HCT116 (cell line): ENCODE measurements around the gene BBX. TPM values are rescaled to one million over a fixed set of nuclear protein-coding genes. Genes with fewer than 3 reads are reported as not detected.

Source experiments
- ATAC-seq: fragments of 200-7000 bp; cut with Tn5 transposase; 2 replicates; pipeline ENCODE4 v1.9.1; 2020; ENCODE audit warnings: mild to moderate bottlenecking, moderate library complexity
- BruUV-seq: library from RNA; stranded (reverse); fragments of 400-500 nt; replicated peaks from 2 replicates; lab custom pipeline; 2021; lab: Mats Ljungman, UMichigan
- CTCF ChIA-PET: fragments of 300-600 bp; sonication (Branson Sonifier 250); formaldehyde crosslinking; loops from one replicate; lab custom pipeline; 2021; ENCODE audit warnings: antibody characterized with exemption; lab: Charles Lee
- POLR2A ChIA-PET: fragments of 300-600, 350-600 bp; sonication (Branson Sonifier 250); formaldehyde crosslinking; loops from one replicate; lab custom pipeline; 2021; ENCODE audit warnings: antibody characterized with exemption; lab: Charles Lee
- RAD21 ChIA-PET, 2 experiments: fragments of 300-600 bp; sonication (Branson Sonifier 250); formaldehyde crosslinking; loops; one replicate each; lab custom pipeline; 2023; ENCODE audit warnings: low total read pairs in 2 of 2; ENCODE audit not compliant: uncharacterized antibody in 2 of 2, unreplicated experiment in 2 of 2, low non-redundant PET in 1 of 2; lab: Charles Lee
- DNase-seq: peaks from one replicate; pipeline ENCODE4 v3.0.0-alpha.2; 2010; ENCODE audit warnings: low read depth, low spot score
- H2AFZ ChIP-seq: fragments of 200-600 bp; shearing (Covaris generic), sonication (generic); 2 replicates; pipeline ENCODE4 v1.6.1; 2017; ENCODE audit warnings: low read depth, mixed run types, mixed read lengths, antibody characterized with exemption, low read length; ENCODE audit not compliant: poor library complexity, severe bottlenecking
- H3K27ac ChIP-seq: 2 replicates; pipeline ENCODE4 v1.5.1; 2012; ENCODE audit warnings: low read depth, low read length
- H3K27me3 ChIP-seq: fragments of 200-600 bp; sonication (generic); 2 replicates; pipeline ENCODE4 v1.6.1; 2016; ENCODE audit warnings: mixed run types, low read length, mixed read lengths; ENCODE audit not compliant: insufficient read depth
- H3K36me3 ChIP-seq, 2 experiments: fragments of 200-500 bp in 1 of 2; fragments of 200-600 bp in 1 of 2; sonication (Bioruptor generic) in 1 of 2; sonication (generic) in 1 of 2; 2 replicates each; pipeline versions ENCODE4 v1.5.1 to v1.6.1; 2014 to 2016; ENCODE audit warnings: low read length in 2 of 2, inconsistent platforms in 1 of 2, mixed read lengths in 1 of 2, mixed run types in 1 of 2; ENCODE audit not compliant: insufficient read depth in 2 of 2, control insufficient read depth in 1 of 2
- H3K4me1 ChIP-seq, 2 experiments: fragments of 200-600 bp in 1 of 2; sonication (generic) in 1 of 2; 2 replicates each; pipeline versions ENCODE4 v1.5.1 to v1.6.1; 2012 to 2017; ENCODE audit warnings: low read length in 2 of 2, inconsistent platforms in 1 of 2, mild to moderate bottlenecking in 1 of 2, mixed read lengths in 1 of 2, mixed run types in 1 of 2, moderate library complexity in 1 of 2; ENCODE audit not compliant: insufficient read depth in 2 of 2, control insufficient read depth in 1 of 2
- H3K4me2 ChIP-seq: fragments of 200-600 bp; sonication (generic); 2 replicates; pipeline ENCODE4 v1.6.1; 2017; ENCODE audit warnings: mixed run types, low read length, mixed read lengths
- H3K4me3 ChIP-seq, 2 experiments: fragments of 200-600 bp in 1 of 2; sonication (generic) in 1 of 2; replicated peaks in 1 of 2; 2 replicates each; pipeline ENCODE4 v1.5.1; 2011 to 2016; ENCODE audit warnings: low read length in 2 of 2, control low read depth in 1 of 2, low read depth in 1 of 2, mild to moderate bottlenecking in 1 of 2, mixed read lengths in 1 of 2, mixed run types in 1 of 2
- H3K79me2 ChIP-seq: fragments of 200-600 bp; sonication (generic); 2 replicates; pipeline ENCODE4 v1.6.1; 2017; ENCODE audit warnings: mild to moderate bottlenecking, mixed run types, low read length, moderate library complexity, mixed read lengths; ENCODE audit not compliant: insufficient read depth
- H3K9ac ChIP-seq: fragments of 200-600 bp; sonication (generic); 2 replicates; pipeline ENCODE4 v1.6.1; 2016; ENCODE audit warnings: low read length, mixed read lengths
- H3K9me2 ChIP-seq: fragments of 200-600 bp; sonication (generic), shearing (Covaris generic); 2 replicates; pipeline ENCODE4 v1.6.1; 2017; ENCODE audit warnings: mixed run types, mild to moderate bottlenecking, moderate library complexity; ENCODE audit not compliant: insufficient read depth
- H3K9me3 ChIP-seq, 2 experiments: fragments of 200-500 bp in 1 of 2; fragments of 200-600 bp in 1 of 2; sonication (Bioruptor generic) in 1 of 2; sonication (generic) in 1 of 2; 2 replicates each; pipeline ENCODE4 v1.6.1; 2014 to 2017; ENCODE audit warnings: low read length in 2 of 2, mixed read lengths in 2 of 2, inconsistent platforms in 1 of 2, low read depth in 1 of 2, mild to moderate bottlenecking in 1 of 2, mixed run types in 1 of 2, moderate library complexity in 1 of 2; ENCODE audit not compliant: control insufficient read depth in 1 of 2, insufficient read depth in 1 of 2
- H4K20me1 ChIP-seq: fragments of 200-600 bp; sonication (generic), shearing (Covaris generic); 2 replicates; pipeline ENCODE4 v1.6.1; 2017; ENCODE audit warnings: mixed run types, mild to moderate bottlenecking, moderate library complexity; ENCODE audit not compliant: insufficient read depth
- ATF3 ChIP-seq: IDR thresholded peaks from 2 replicates; pipeline ENCODE4 v1.6.1; 2012
- CBX3 ChIP-seq: IDR thresholded peaks from 2 replicates; pipeline ENCODE4 v1.6.1; 2012; ENCODE audit warnings: low read depth
- CTCF ChIP-seq, 3 experiments: fragments of 200-600 bp in 1 of 3; sonication (generic) in 1 of 3; IDR thresholded peaks in 2 of 3; conservative IDR thresholded peaks in 1 of 3; 2 replicates each; pipeline ENCODE4 v1.5.1; 2012 to 2017; ENCODE audit warnings: low read depth in 2 of 3, low read length in 2 of 3, antibody characterized with exemption in 1 of 3, borderline replicate concordance in 1 of 3, control low read depth in 1 of 3, mild to moderate bottlenecking in 1 of 3, mixed read lengths in 1 of 3, mixed run types in 1 of 3, moderate library complexity in 1 of 3; ENCODE audit not compliant: insufficient read depth in 1 of 3
- EGR1 ChIP-seq: IDR thresholded peaks from 2 replicates; pipeline ENCODE4 v1.6.1; 2012; ENCODE audit warnings: low read depth
- EZH2 ChIP-seq: fragments of 200-600 bp; sonication (generic); IDR thresholded peaks from 2 replicates; pipeline ENCODE4 v1.6.1; 2017; ENCODE audit warnings: antibody characterized with exemption, mixed run types
- JUND ChIP-seq: IDR thresholded peaks from 2 replicates; pipeline ENCODE4 v1.6.1; 2012
- POLR2A ChIP-seq: IDR thresholded peaks from 2 replicates; pipeline ENCODE4 v1.7.0; 2011; ENCODE audit warnings: borderline replicate concordance; ENCODE audit not compliant: insufficient read depth, insufficient read length; ENCODE audit errors: extremely low read depth
- POLR2AphosphoS5 ChIP-seq: IDR thresholded peaks from 2 replicates; pipeline ENCODE4 v1.6.1; 2011; ENCODE audit warnings: mild to moderate bottlenecking, low read depth, low read length, moderate library complexity
- RAD21 ChIP-seq: IDR thresholded peaks from 2 replicates; pipeline ENCODE4 v1.6.1; 2012; ENCODE audit warnings: low read depth, mild to moderate bottlenecking
- REST ChIP-seq: IDR thresholded peaks from 2 replicates; pipeline ENCODE4 v1.6.1; 2012; ENCODE audit warnings: low read depth
- ZBTB33 ChIP-seq: IDR thresholded peaks from 2 replicates; pipeline ENCODE4 v1.6.1; 2011; ENCODE audit warnings: mild to moderate bottlenecking, low read length, moderate library complexity; ENCODE audit not compliant: insufficient replicate concordance; ENCODE audit errors: extremely low read depth
- ZFX ChIP-seq: fragments of 450-650 bp; IDR thresholded peaks from 2 replicates; pipeline ENCODE4 v1.6.1; 2017
- ZNF274 ChIP-seq: fragments of 200-500 bp; sonication (Bioruptor generic); IDR thresholded peaks from 2 replicates; pipeline ENCODE4 v1.6.1; 2014; ENCODE audit warnings: mild to moderate bottlenecking, low read depth, low read length, inconsistent platforms
- intact Hi-C: fragments of 100-400 bp; cut with micrococcal nuclease; formaldehyde crosslinking; loops from 2 replicates; pipeline ENCODE4 v1.10.0; 2022
- total RNA-seq: library from RNA; stranded (reverse); gene quantifications from one replicate; pipeline ENCODE4 v1.2.1, GENCODE V29; 2021; ENCODE audit not compliant: unreplicated experiment

BBX gene
- total RNA-seq, 1 experiment from 2014 or later: 55.6 TPM

- ATAC-seq (no peak), DNase-seq (no peak)
- Histone ChIP-seq H3K4me3 (no peak overlapping the region), H3K9me3 (no peaks in the 10 kb centered on the region), H3K27ac (no peak overlapping the region), H3K9me2 (no peaks in the 10 kb centered on the region), H3K79me2 (no peaks in the 10 kb centered on the region), H3K4me2 (no peak overlapping the region), H3K36me3 (no peaks in the 10 kb centered on the region), H3K9ac (no peak overlapping the region), H2AFZ (no peak overlapping the region), H3K27me3 (no peaks in the 10 kb centered on the region), H3K4me1 (no peaks in the 10 kb centered on the region), H4K20me1 (no peaks in the 10 kb centered on the region)
- BruUV-seq: no TSS peak
- ChIA-PET CTCF (interaction anchor here (0.9 kb wide), 1 partner anchor 23 kb away, joined by 3 read pairs; no protein-coding TSS in a partner anchor), POLR2A (no interaction called here), RAD21 (no interaction called here)
- TF ChIP-seq JUND (no peak), ZNF274 (no peak), REST (no peak), ZBTB33 (no peak), POLR2AphosphoS5 (no peak), POLR2A (no peak), RAD21 (no peak), CTCF (IDR thresholded peaks at IDR 0.05 in 2 of 3, conservative IDR thresholded peaks at IDR 0.05 in 1 of 3; ENCODE audit: borderline replicate concordance in 1 of 3, insufficient read depth in 1 of 3, low read depth in 2 of 3, low read length in 2 of 3) (no peak), ZFX (no peak), EZH2 (no peak), EGR1 (no peak), CBX3 (no peak), ATF3 (no peak)
- intact Hi-C loops: loop anchor here (10.0 kb wide), 1 partner anchor 432 kb away; no protein-coding TSS in a partner anchor
Measured at GRCh38 chr3:107666853-107667252, 144.1 kb downstream of the BBX start.
